GM18511 (cell line): ENCODE results near the gene KEAP1.
"Not testable (repeated sequence)": the region's sequence is repeated elsewhere in the genome, so short reads cannot be mapped to it uniquely, and the experiment has no call there.

Experiments used
- ATAC-seq: cut with Tn5 transposase; IDR thresholded peaks from one replicate; pipeline ENCODE4 v1.9.1; 2021; ENCODE audit warnings: mild to moderate bottlenecking, moderate library complexity; ENCODE audit not compliant: unreplicated experiment

The KEAP1 gene

GRCh38 chr19:10503002-10503789 is at the start of gene KEAP1:
Gene KEAP1, minus strand, starts transcription at chr19:10503356. Its CDS starts 3,323 bp downstream, at chr19:10500033.
- ATAC-seq, result peak; percentile 18

DNA sequence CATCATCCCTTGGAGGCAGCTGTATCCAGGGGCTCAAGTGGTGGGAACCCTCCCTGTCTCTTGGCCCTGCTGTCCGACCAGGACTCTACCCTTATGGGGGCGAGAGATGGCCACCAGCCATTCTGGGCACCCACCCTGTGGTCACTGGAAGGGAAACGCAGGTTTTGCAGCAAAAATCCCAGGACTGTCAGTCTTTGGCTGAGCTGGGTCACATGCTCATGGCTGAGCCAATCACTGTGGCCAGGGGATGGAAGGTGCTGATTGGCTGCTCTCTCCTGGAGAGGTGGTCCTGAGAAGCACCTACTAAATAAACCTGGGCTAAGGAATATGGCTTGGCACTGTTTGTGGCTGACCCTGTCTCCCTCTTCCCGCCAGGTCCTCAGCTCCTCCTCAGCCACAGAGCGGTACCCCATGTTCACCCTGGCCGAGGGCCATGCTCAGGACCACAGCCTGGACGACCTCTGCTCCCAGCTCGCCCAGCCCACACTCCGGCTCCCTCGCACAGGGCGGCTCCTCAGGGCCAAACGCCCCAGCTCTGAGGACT is 49.4 kb upstream of the KEAP1 start:
- no peak for ATAC-seq

DNA sequence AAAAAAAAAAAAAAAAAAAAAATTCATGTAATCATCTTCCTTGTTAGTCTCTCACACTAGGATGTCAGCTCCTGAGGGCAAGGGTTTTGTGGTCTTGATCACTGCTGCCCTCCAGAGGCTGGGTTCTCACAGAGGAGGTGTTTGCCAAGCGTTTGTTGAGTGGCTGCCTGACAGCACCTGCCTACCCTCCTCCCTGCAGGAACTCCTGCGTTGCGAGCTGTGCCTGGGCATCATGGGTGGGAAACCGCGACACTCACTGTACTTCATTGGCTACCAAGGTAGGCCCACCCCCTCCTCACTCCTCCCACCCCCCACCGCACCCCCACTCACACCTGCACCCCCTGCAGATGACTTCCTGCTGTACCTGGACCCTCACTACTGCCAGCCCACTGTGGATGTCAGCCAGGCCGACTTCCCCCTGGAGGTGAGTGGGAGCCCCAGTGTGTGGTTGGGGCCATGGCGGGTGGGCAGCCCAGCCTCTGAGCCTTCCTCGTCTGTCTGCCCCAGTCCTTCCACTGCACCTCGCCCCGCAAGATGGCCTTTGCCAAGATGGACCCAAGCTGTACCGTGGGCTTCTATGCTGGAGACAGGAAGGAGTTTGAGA is 48.6 kb upstream of the KEAP1 start:
- no peak for ATAC-seq

- ATAC-seq, result not testable (repeated sequence)
These were observed 47.9 kb upstream of the KEAP1 start for GRCh38 chr19:10551006-10551405.

DNA sequence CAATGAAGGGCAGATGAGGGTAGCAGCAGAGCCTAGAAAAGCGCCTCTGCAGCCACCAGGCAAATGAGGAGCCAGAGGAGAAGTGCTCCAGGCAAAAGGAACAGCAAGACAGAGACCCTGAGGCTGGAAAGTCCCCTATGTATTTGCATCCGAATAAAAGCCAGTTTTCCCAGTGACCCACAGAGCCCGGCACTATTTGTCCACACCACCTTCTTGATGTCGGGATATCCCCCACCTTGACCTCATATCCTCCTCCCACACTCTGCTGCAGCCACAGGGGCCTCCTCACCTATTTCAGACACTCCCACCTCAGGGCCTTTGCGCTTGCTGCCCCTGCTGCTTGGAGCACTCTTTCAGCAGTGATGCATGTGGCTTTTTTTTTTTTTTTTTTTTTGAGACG is 47.2 kb upstream of the KEAP1 start:
- no peak for ATAC-seq

GRCh38 chr19:10549733-10550132 is 46.6 kb upstream of the KEAP1 start:
- ATAC-seq, result no peak

GRCh38 chr19:10548746-10549276 is 45.7 kb upstream of the KEAP1 start:
- ATAC-seq, result no peak

GRCh38 chr19:10546817-10547216 is 43.7 kb upstream of the KEAP1 start:
- ATAC-seq, result no peak

GRCh38 chr19:10544753-10545251 is 41.6 kb upstream of the KEAP1 start:
- no peak for ATAC-seq

GRCh38 chr19:10544242-10544752 is 41.1 kb upstream of the KEAP1 start:
- no peak for ATAC-seq

GRCh38 chr19:10543420-10544241 is 40.5 kb upstream of the KEAP1 start, which contains the start of gene ATG4D:
Gene ATG4D, plus strand, starts transcription at chr19:10543904. Its CDS starts 187 bp downstream, at chr19:10544091.
- peak; percentile 77 for ATAC-seq

DNA sequence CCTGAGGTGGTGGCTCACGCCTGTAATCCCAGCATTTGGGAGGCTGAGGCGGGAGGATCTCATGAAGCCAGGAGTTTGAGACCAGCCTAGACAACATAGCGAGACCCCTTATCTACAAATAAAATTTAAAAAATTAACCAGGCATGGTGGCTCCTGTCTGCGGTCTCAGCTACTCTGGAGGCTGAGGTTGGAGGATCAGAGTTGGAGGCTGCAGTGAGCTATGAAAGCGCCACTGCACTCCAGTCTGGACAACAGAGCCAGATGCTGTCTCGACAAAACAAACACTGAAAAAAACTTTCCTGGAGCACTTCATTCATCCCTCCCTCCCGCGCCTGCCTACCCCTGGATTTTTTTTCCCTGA is 39.9 kb upstream of the KEAP1 start:
- ATAC-seq, result no peak

GRCh38 chr19:10539016-10539415 is 35.9 kb upstream of the KEAP1 start:
- not testable (repeated sequence) for ATAC-seq

GRCh38 chr19:10538204-10538983 is 35.2 kb upstream of the KEAP1 start:
- no peak for ATAC-seq

DNA sequence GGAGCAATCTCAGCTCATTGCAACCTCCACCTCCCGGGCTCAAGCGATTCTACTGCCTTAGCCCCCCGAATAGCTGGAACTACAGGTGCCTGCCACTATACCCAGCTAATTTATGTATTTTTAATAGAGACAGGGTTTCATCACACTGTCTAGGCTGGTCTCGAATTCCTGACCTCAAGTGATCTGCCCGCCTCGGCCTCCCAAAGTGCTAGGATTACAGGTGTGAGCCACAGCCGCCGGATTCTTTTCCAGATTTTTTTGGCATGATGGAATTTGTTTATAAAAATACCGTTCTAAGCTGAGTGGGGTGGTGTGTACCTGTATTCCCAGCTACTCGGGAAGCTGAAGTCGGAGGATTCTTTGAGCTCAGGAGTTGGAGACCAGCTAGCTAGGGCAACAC is 34.5 kb upstream of the KEAP1 start:
- no peak for ATAC-seq

DNA sequence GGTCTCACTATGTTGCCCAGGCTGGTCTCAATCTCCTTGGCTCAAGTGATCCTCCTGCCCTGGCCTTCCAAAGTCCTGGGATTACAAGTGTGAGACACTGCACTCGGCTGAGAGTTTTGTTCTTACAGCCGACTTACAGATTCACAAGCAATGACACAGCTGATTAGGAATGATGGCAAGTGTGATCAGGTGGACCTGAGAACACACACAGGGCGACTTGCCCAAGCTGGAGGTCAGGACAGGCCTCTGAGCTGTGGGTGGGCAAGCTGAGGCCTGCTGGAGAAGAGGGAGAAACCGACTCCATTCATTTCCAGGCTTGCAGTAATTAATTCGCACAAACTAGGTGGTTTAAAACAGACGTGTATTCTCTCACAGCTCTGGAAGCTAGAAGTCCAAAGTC is 32.5 kb upstream of the KEAP1 start:
- no peak for ATAC-seq

GRCh38 chr19:10533646-10534386 is 30.7 kb upstream of the KEAP1 start:
- ATAC-seq, result no peak

DNA sequence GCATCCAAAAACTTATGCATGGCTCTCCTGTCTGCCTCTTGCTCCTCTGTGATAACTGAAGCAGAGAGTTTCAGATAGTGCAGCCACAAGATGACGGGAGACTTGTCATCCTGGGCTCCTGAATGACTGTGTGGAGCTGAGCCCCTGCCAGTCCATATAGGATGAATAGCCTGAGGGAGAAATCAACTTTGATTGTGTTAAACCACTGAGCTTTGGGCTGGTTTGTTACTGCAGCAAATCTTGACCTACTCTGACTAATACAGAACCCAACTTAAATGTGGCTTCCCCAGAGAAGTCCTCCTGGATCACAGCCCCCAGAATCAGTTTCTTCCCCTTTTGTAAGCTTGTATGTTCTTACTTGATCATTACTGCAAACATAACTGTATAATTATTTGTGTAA is 29.3 kb upstream of the KEAP1 start:
- no peak for ATAC-seq

GRCh38 chr19:10526887-10527286 is 23.7 kb upstream of the KEAP1 start:
- ATAC-seq, result not testable (repeated sequence)
